Measurements from ENCODE around the gene RNF150. TPM values are rescaled to one million over a fixed set of nuclear protein-coding genes. Genes with fewer than 3 reads are reported as not detected.

The RNF150 gene
- total and polyA plus RNA-seq, 3 donors from 2014 or later: 4.7 to 7.8 (median 6.5) TPM

DNA sequence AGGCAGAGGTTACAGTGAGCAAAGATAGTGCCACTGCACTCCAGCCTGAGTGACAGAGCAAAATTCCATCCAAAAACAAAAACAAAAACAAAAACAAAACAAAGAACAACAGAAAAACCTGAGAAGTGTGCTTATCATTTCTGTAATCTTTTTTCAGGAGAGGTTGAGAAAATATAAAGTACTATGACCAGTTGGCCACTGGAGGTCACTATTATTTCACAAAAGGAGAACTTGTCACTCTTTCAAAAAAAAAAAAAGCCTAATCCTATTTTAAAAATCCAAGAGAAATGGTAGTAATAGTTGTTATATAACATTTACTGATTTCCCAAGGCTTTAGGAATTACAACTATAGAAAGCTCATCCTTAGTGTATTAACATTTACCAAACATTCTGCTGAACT, 24.9 kb upstream of the RNF150 start:
- Histone ChIP-seq H3K4me1 (peaks cover 4% of the 10 kb centered on the region), H3K9me3 (no peaks in the 10 kb centered on the region), H3K27me3 (no peaks in the 10 kb centered on the region), H3K36me3 (ENCODE audit: low read depth, missing control alignments) (no peaks in the 10 kb centered on the region), H3K4me3 (no peak overlapping the region), H3K27ac (no peak overlapping the region)
- no peak for TF ChIP-seq POLR2A (IDR thresholded peaks at IDR 0.05)
- TF ChIP-seq, protein P1, sequence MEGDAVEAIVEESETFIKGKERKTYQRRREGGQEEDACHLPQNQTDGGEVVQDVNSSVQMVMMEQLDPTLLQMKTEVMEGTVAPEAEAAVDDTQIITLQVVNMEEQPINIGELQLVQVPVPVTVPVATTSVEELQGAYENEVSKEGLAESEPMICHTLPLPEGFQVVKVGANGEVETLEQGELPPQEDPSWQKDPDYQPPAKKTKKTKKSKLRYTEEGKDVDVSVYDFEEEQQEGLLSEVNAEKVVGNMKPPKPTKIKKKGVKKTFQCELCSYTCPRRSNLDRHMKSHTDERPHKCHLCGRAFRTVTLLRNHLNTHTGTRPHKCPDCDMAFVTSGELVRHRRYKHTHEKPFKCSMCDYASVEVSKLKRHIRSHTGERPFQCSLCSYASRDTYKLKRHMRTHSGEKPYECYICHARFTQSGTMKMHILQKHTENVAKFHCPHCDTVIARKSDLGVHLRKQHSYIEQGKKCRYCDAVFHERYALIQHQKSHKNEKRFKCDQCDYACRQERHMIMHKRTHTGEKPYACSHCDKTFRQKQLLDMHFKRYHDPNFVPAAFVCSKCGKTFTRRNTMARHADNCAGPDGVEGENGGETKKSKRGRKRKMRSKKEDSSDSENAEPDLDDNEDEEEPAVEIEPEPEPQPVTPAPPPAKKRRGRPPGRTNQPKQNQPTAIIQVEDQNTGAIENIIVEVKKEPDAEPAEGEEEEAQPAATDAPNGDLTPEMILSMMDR (IDR thresholded peaks at IDR 0.05): peak in 2 of 3 experiments; percentile 33 to 53
- intact Hi-C loops (cut with DNase I; ENCODE audit: low total_unique reads): no loop called here
- DNase-seq: no peak

DNA sequence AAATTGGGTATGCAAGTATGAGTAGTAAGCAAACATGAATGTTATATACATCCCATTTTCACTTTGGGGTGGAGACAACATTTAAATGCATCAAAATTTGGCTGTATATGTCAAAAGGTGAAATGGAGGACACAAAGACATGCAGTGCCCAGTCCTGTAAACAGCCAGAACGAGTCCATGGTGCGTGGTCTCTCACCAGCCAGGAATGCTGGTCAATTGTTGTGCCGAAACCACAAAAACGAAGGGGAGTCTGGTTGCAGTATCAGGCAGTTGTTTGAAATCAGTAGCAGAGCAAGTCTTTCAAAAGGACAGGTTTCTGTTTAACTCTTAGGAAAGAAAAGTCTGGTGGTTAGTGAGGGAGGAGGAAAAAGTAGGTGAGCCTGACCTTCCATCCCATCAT, 22.3 kb upstream of the RNF150 start:
- WGBS, 2 donors: 76 to 91% methylated on average over 4 of the region's 4 CpGs
- Histone ChIP-seq H3K4me1 (peaks cover 4% of the 10 kb centered on the region), H3K36me3 (ENCODE audit: low read depth, missing control alignments) (no peaks in the 10 kb centered on the region), H3K27ac (no peak overlapping the region), H3K9me3 (no peaks in the 10 kb centered on the region), H3K4me3 (no peak overlapping the region), H3K27me3 (no peaks in the 10 kb centered on the region)
- TF ChIP-seq, protein P1 (IDR thresholded peaks at IDR 0.05): no peak
- TF ChIP-seq POLR2A (IDR thresholded peaks at IDR 0.05): no peak
- DNase-seq: no peak
- intact Hi-C loops (cut with DNase I; ENCODE audit: low total_unique reads): no loop called here

DNA sequence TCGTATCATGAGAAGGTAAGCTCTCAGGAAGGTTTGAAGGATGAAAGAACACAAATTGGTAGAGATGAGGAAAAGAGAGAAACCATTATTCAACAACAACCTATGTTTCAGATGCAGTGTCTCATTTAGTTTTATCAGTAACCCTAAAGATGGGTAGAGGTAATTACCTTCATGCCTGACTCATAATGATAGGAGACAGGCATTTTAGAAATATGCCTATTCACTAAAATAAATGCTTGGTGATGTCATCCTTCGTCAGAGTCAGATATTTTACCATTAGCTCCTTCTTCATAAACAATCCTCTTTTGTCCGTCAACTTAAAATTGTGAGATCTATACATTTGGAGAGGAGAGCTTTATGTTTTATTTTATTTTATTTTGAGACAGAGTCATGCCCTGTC, 21.5 kb upstream of the RNF150 start:
- no peak overlapping the region for H3K4me3 ChIP-seq
- no peaks in the 10 kb centered on the region for H3K36me3 ChIP-seq (ENCODE audit: low read depth, missing control alignments)
- intact Hi-C loops (cut with DNase I; ENCODE audit: low total_unique reads): no loop called here
- H3K9me3 ChIP-seq: no peaks in the 10 kb centered on the region
- no peaks in the 10 kb centered on the region for H3K27me3 ChIP-seq
- H3K4me1 ChIP-seq: peaks cover 4% of the 10 kb centered on the region
- DNase-seq: no peak
- peak overlapping the region in 1 of 2 donors; percentile 42 for H3K27ac ChIP-seq
- TF ChIP-seq POLR2A (IDR thresholded peaks at IDR 0.05): no peak
- TF ChIP-seq, protein P1 (IDR thresholded peaks at IDR 0.05): no peak
- 77 to 79% methylated on average over 3 of the region's 3 CpGs for WGBS, 2 donors

DNA sequence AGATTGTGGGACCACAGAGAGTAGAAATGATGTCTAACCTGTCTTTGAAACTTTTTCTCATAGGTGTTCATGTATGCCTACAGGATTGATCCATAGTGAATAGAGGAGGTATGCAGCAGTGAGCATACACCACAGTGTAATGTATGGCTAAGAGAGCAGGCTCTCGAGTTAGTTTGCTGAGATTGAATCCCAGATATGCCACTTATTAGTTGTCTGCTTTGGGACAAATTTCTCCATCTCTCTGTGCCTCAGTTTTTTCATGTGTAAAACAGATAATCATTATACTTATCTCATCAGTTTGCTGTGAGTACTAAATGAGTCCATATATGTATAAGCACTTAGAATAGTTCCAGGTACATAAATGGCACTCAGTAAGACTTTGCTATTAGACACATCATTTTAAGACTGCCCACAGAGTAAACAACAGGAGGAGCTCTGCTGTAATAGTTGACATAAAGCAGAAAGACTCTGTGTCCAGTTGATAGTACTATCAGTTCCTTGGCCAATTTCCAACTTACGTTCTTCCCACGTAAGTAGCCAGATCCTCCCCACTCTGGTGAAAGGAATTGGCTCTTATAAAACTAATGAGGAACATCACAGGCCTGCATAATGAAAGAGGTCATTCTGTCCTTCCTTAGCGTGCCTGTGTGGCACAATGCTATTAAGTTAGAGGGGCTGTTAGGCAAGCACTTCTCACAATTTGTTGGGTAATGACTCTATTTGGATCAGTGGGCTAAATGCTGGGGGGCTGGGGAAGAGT, 20.7 kb upstream of the RNF150 start:
- peak overlapping the region in 1 of 2 donors; percentile 42 for H3K27ac ChIP-seq
- H3K36me3 ChIP-seq (ENCODE audit: low read depth, missing control alignments): no peaks in the 10 kb centered on the region
- H3K9me3 ChIP-seq: no peaks in the 10 kb centered on the region
- DNase-seq: peak; percentile 59
- intact Hi-C loops (cut with DNase I; ENCODE audit: low total_unique reads): no loop called here
- no peaks in the 10 kb centered on the region for H3K27me3 ChIP-seq
- H3K4me3 ChIP-seq: no peak overlapping the region
- 25 to 36% methylated on average over 4 of the region's 4 CpGs for WGBS, 2 donors
- H3K4me1 ChIP-seq: peaks cover 4% of the 10 kb centered on the region
- no peak for TF ChIP-seq POLR2A (IDR thresholded peaks at IDR 0.05)
- TF ChIP-seq, protein P1 (IDR thresholded peaks at IDR 0.05): no peak

DNA sequence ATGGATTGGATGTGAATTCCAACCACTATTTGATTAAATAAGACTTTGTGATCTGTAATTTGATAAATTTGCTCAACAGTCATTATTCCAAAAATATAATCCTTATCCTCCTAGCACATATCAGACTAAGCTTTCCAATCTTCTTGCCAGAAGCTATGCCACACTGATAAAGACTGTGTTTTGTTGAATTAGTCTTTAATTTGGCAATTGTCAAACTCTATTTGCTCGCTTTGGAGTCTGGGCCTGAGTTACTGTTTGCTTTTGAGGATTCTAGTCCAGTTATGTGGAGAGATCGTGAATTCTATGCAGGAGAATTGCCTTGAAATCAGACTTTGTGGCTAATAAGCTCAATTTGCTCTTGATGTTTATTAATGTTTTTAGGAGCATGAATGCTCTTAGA, 10.9 kb upstream of the RNF150 start:
- TF ChIP-seq POLR2A (IDR thresholded peaks at IDR 0.05): no peak
- TF ChIP-seq, protein P1 (IDR thresholded peaks at IDR 0.05): no peak

More for the DNA sequence above, 10.9 kb upstream of the RNF150 start:
- no peak for DNase-seq
- Histone ChIP-seq H3K36me3 (ENCODE audit: low read depth, missing control alignments) (no peaks in the 10 kb centered on the region), H3K4me1 (no peaks in the 10 kb centered on the region), H3K4me3 (no peak overlapping the region), H3K9me3 (no peaks in the 10 kb centered on the region), H3K27ac (no peak overlapping the region), H3K27me3 (no peaks in the 10 kb centered on the region)
- 87 to 98% methylated on average over 2 of the region's 2 CpGs for WGBS, 2 donors
- intact Hi-C loops (cut with DNase I; ENCODE audit: low total_unique reads): no loop called here
